Stimulated activated CD8-positive, alpha-beta memory T cell treated with anti-CD3 and anti-CD28 coated beads, Interleukin-15, amount 100 ng/mL, for 48 hours (primary cell): ENCODE measurements around the gene ANKRD29.
"Not testable (repeated sequence)": the region's sequence is repeated elsewhere in the genome, so short reads cannot be mapped to it uniquely, and the experiment has no call there.

Experiments used
- DNase-seq, 2 donors: peaks; one replicate each; pipeline ENCODE4 v3.0.0-alpha.2; 2020; ENCODE audit warnings: low read depth in 2 of 2

The ANKRD29 gene

DNA sequence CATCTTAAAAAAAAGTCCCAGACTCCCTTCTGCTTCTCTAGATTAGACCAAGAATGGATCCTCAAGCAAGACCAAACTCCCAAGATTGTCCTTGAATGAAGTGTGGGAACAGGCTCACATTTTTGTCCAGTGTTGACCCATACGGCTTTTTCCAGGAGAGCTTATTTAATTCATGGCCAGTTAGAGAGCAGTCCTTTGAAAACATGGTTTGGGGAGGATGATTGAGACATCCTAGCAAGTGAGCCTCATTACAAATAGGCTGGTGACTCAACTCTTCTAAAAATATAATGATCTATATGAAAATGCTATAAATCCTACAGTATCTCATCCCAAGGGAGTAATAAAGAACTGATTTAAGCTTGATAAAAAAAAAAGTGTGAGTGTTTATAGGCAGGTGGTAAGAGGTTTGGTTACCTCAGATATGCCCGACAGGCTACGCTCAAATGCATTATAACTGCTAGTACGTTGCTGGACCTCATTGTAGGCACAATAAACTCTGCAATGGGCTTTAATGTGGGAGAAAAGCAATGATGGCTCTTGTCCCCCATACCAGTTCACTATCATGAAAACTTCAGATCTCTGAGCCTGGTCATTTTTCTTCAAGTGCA lies 17.0 kb downstream of the ANKRD29 start:
- no peak for DNase-seq

GRCh38 chr18:23643815-23644490 lies 18.8 kb downstream of the ANKRD29 start:
- DNase-seq: no peak

GRCh38 chr18:23641937-23642666 lies 20.6 kb downstream of the ANKRD29 start:
- no peak for DNase-seq

- DNase-seq: no peak
These were observed 21.5 kb downstream of the ANKRD29 start for GRCh38 chr18:23641143-23641720.

GRCh38 chr18:23640052-23640451 lies 22.7 kb downstream of the ANKRD29 start:
- DNase-seq: no peak

DNA sequence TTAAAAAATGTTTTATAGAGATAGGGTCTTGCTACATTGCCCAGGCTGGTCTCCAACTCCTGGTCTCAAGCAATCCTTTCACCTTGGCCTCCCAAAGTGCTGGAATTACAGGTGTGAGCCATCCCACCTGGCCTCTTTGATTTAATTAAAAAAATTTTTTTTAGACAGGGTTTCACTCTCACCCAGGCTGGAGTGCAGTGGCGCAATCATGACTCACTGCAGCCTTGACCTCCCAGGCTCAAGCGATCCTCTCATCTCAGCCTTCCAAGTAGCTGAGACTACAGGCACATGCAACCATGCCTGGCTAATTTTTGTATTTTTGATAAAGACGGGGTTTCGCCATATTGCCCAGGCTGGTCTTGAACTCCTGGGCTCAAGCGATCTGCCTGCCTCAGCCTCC lies 26.3 kb downstream of the ANKRD29 start:
- not testable (repeated sequence) for DNase-seq

- no peak for DNase-seq
These were observed 26.7 kb downstream of the ANKRD29 start for GRCh38 chr18:23636071-23636399.

- no peak for DNase-seq
These were observed 27.2 kb downstream of the ANKRD29 start for GRCh38 chr18:23635283-23636070.

- no peak for DNase-seq
These were observed 28.0 kb downstream of the ANKRD29 start for GRCh38 chr18:23634692-23635091.

- no peak for DNase-seq
These were observed 30.1 kb downstream of the ANKRD29 start for GRCh38 chr18:23632615-23633014.

DNA sequence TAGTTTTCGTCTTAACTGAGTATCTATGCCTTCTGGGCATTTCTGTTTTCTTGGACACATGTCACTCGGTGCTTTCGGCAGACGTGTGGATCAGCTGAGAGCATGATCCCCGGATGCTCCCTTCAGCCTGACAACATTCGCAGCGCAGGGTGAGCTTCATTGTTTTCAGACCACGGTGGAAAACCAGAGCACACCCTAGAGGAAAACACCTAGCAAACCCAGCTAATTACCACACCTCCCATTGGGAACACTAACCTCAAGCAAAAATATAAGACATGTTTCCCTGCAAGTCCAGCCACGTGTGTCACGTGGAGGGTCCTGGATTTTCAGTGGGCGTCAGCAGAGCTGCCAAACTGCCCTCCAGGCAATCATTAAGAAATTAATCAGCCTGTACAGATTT lies 31.0 kb downstream of the ANKRD29 start:
- DNase-seq: no peak

GRCh38 chr18:23631312-23631711 lies 31.4 kb downstream of the ANKRD29 start:
- DNase-seq: no peak

- no peak for DNase-seq
These were observed 33.2 kb downstream of the ANKRD29 start for GRCh38 chr18:23629444-23629946.

- no peak for DNase-seq
These were observed 34.7 kb downstream of the ANKRD29 start for GRCh38 chr18:23627970-23628369.

GRCh38 chr18:23627321-23627720 lies 35.4 kb downstream of the ANKRD29 start:
- no peak for DNase-seq

- DNase-seq: no peak
These were observed 36.0 kb downstream of the ANKRD29 start for GRCh38 chr18:23626451-23627279.

DNA sequence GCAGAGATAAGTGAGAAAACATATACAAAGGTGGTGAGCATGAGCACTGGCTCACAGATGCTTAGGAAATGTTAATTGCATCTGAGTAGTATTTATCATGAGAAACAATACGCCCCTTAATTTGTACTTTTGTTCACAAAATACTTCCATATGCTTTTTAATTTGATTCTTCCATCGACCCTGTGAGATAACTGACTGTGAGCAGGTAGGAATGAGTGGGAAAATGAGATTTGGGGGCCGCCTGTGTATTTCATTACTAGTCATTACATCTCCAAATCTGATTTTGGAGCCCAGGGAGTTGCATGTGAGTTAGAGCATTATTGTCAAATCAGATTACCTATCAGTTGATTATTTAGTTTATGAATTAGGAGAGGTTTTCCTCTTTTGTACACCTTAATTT lies 39.7 kb downstream of the ANKRD29 start:
- no peak for DNase-seq

DNA sequence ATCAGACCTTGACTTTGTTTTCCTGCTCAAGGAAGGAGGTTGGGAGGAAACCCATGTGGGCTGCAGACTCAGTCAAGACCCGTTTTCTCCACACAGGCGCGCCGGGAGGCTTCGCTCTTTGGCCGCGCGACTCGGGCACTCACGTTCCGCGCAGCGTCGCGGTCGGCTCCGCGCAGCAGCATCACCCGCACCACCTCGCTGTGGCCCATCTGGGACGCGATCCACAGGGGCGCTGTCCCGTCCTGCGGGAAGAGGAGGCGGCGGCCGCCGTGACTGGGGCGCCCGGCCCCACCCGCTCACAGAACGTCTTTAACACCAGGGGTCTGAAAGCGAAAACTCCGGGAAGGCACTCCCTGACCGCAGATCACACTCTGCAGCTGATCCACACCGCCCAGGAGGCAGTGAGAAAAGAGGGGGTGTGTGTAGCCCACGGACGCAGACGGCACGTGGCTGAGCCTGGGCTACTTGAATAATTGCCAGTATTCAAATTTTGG lies 43.3 kb downstream of the ANKRD29 start:
- no peak for DNase-seq

DNA sequence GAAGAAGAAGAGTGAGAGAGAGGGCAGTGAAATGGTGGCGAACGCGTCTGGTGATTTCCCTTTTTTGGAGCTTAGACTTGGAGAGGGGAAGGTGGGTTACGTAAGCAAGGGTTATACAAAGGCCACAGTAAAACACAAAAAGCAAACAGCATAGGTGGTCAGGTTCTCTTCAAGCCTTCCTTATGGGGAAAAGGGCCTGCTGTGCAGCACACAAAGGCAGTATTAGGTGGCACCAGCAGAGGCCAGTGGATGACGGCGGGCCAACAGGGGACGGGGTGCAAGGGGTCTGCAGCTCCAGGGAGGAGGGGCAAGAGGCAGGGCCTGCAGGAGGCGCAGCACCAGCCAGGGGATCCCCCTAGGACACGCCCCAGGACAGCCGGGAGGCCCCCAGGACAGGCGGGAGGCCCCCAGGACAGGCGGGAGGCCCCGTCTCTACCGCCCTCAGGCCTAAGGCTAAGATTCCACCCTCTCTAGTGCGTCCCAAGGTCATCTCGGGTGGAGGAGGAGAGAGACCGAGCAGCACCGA lies 43.8 kb downstream of the ANKRD29 start:
- DNase-seq: no peak

DNA sequence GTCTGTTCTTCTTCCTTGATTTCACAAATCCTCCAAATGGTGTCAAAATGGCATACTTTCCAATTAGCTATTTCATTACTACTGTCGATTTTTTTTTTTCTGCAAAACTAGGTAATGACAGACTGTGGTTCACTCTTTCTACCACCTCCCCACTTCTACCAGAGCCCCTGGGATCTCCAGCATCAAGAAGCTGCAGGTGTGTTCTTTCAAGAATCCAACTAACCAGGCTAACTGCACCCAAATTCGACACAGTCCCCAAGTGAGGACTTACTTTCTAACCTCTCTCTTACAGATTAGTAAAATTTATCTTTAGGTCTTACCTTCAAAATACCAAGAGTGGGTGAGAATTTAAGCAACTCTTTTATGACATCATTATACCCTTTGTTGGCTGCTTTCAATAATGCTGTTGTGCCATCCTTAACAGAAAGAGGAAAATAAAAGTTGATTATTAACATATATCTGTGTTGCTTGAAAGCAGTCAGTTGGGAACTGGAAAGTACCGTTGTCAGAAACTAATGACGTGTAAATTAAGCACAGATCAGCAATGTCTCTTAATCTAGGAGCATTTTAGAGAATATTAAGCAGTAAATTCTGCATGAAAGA lies 45.2 kb downstream of the ANKRD29 start:
- no peak for DNase-seq
